HEK293 (cell line): ENCODE data around the gene RGS19.

Experiments
- CTCF ChIP-seq: fragments of 450-650 bp; formaldehyde crosslinking; IDR thresholded peaks from 2 replicates; pipeline ENCODE4 v1.5.1; 2016; ENCODE audit warnings: missing biosample characterization, missing genetic modification characterization
- ZBTB1 ChIP-seq: fragments of 450-650 bp; formaldehyde crosslinking; IDR thresholded peaks from 2 replicates; pipeline ENCODE4 v1.5.1; 2016; ENCODE audit warnings: missing biosample characterization, missing genetic modification characterization
- ZEB2 ChIP-seq: fragments of 450-650 bp; formaldehyde crosslinking; IDR thresholded peaks from 2 replicates; pipeline ENCODE4 v1.5.1; 2016; ENCODE audit warnings: missing biosample characterization, missing genetic modification characterization
- ZNF549 ChIP-seq: fragments of 450-650 bp; IDR thresholded peaks from 2 replicates; pipeline ENCODE4 v1.5.1; 2018; ENCODE audit warnings: missing biosample characterization, missing genetic modification characterization, mild to moderate bottlenecking, inconsistent platforms, moderate library complexity
- ZNF704 ChIP-seq: fragments of 450-650 bp; formaldehyde crosslinking; IDR thresholded peaks from 2 replicates; pipeline ENCODE4 v1.5.1; 2016; ENCODE audit warnings: missing biosample characterization, missing genetic modification characterization
- ZNF707 ChIP-seq: fragments of 450-650 bp; formaldehyde crosslinking; IDR thresholded peaks from 2 replicates; pipeline ENCODE4 v1.5.1; 2016; ENCODE audit warnings: missing biosample characterization, missing genetic modification characterization
- ZNF776 ChIP-seq: fragments of 450-650 bp; formaldehyde crosslinking; IDR thresholded peaks from 2 replicates; pipeline ENCODE4 v1.5.0; 2017; ENCODE audit warnings: missing biosample characterization, missing genetic modification characterization, borderline replicate concordance

- no peak for TF ChIP-seq ZNF704 (tag by site-specific recombination)
- peak; percentile 52; the same call in 1 of the 2 replicates for TF ChIP-seq ZEB2 (tag by site-specific recombination)
- TF ChIP-seq ZBTB1 (tag by site-specific recombination), result no peak
- peak; percentile 12; the same call in 1 of the 2 replicates for TF ChIP-seq CTCF (tag by site-specific recombination)
- no peak for TF ChIP-seq ZNF776 (tag by site-specific recombination)
- no peak for TF ChIP-seq ZNF549 (tag by site-specific recombination)
- TF ChIP-seq ZNF707, result no peak
Observed at GRCh38 chr20:64079273-64080012, at the start of gene RGS19.
